HUES48 (cell line): ENCODE results near the gene LHX6.

Experiments used
- H3K27ac ChIP-seq: one replicate; pipeline ENCODE4 v1.7.0; 2013; ENCODE audit warnings: low read depth, low read length, inconsistent platforms
- H3K27me3 ChIP-seq: 2 replicates; pipeline ENCODE4 v1.6.1; 2013; ENCODE audit warnings: mild to moderate bottlenecking, low read length; ENCODE audit not compliant: control insufficient read depth, insufficient read depth
- H3K36me3 ChIP-seq: 2 replicates; pipeline ENCODE4 v1.6.1; 2013; ENCODE audit warnings: low read length; ENCODE audit not compliant: control insufficient read depth, insufficient read depth
- H3K4me1 ChIP-seq: 2 replicates; pipeline ENCODE4 v1.6.1; 2013; ENCODE audit warnings: mild to moderate bottlenecking, low read length; ENCODE audit not compliant: control insufficient read depth, insufficient read depth
- H3K4me3 ChIP-seq: 2 replicates; pipeline ENCODE4 v1.5.1; 2013; ENCODE audit warnings: mild to moderate bottlenecking, low read depth, low read length
- H3K9ac ChIP-seq: 2 replicates; pipeline ENCODE4 v1.6.1; 2013; ENCODE audit warnings: mild to moderate bottlenecking, low read depth, low read length, moderate library complexity
- H3K9me3 ChIP-seq: 2 replicates; pipeline ENCODE4 v1.6.1; 2013; ENCODE audit warnings: low read length; ENCODE audit not compliant: control insufficient read depth, insufficient read depth

Gene LHX6

GRCh38 chr9:122261469-122261881 is 32.7 kb upstream of the LHX6 start:
- H3K36me3 ChIP-seq, result peaks cover 24% of the 10 kb centered on the region
- no peak overlapping the region for H3K27ac ChIP-seq
- no peak overlapping the region for H3K9ac ChIP-seq
- H3K4me1 ChIP-seq, result 0 out of 2 replicates have a peak, but pooled peaks cover 3% of the 10 kb centered on the region
- no peak overlapping the region for H3K4me3 ChIP-seq
- no peaks in the 10 kb centered on the region for H3K27me3 ChIP-seq
- H3K9me3 ChIP-seq, result no peaks in the 10 kb centered on the region

- peaks cover 30% of the 10 kb centered on the region for H3K36me3 ChIP-seq
- no peak overlapping the region for H3K27ac ChIP-seq
- H3K9me3 ChIP-seq, result no peaks in the 10 kb centered on the region
- no peak overlapping the region for H3K9ac ChIP-seq
- H3K4me3 ChIP-seq, result no peak overlapping the region
- no peaks in the 10 kb centered on the region for H3K27me3 ChIP-seq
- peaks cover 20% of the 10 kb centered on the region; the same call in 1 of the 2 replicates for H3K4me1 ChIP-seq
Measured at GRCh38 chr9:122258886-122259415, 30.2 kb upstream of the LHX6 start.

- Histone ChIP-seq H3K36me3 (peaks cover 31% of the 10 kb centered on the region), H3K9ac (no peak overlapping the region), H3K27me3 (no peaks in the 10 kb centered on the region), H3K27ac (no peak overlapping the region), H3K4me3 (no peak overlapping the region), H3K9me3 (no peaks in the 10 kb centered on the region), H3K4me1 (peaks cover 34% of the 10 kb centered on the region; the same call in 1 of the 2 replicates)
Measured at GRCh38 chr9:122256206-122256605, 27.4 kb upstream of the LHX6 start.

- no peak overlapping the region for H3K9ac ChIP-seq
- H3K36me3 ChIP-seq, result peaks cover 32% of the 10 kb centered on the region
- peaks cover 34% of the 10 kb centered on the region; the same call in 1 of the 2 replicates for H3K4me1 ChIP-seq
Measured at GRCh38 chr9:122254761-122255160, 26.0 kb upstream of the LHX6 start.

GRCh38 chr9:122252796-122253195 is 24.0 kb upstream of the LHX6 start:
- Histone ChIP-seq H3K4me1 (peaks cover 34% of the 10 kb centered on the region; the same call in 1 of the 2 replicates), H3K36me3 (peaks cover 38% of the 10 kb centered on the region), H3K4me3 (no peak overlapping the region), H3K9ac (no peak overlapping the region), H3K27me3 (no peaks in the 10 kb centered on the region), H3K9me3 (no peaks in the 10 kb centered on the region), H3K27ac (no peak overlapping the region)

More at GRCh38 chr9:122254761-122255160, 26.0 kb upstream of the LHX6 start:
- Histone ChIP-seq H3K27me3 (no peaks in the 10 kb centered on the region), H3K9me3 (no peaks in the 10 kb centered on the region), H3K27ac (no peak overlapping the region), H3K4me3 (no peak overlapping the region)

GRCh38 chr9:122251351-122251750 is 22.6 kb upstream of the LHX6 start:
- Histone ChIP-seq H3K9me3 (no peaks in the 10 kb centered on the region), H3K27me3 (no peaks in the 10 kb centered on the region), H3K36me3 (peaks cover 52% of the 10 kb centered on the region), H3K9ac (no peak overlapping the region), H3K27ac (no peak overlapping the region), H3K4me3 (no peak overlapping the region), H3K4me1 (peaks cover 32% of the 10 kb centered on the region; the same call in 1 of the 2 replicates)

GRCh38 chr9:122248448-122248865 is 19.7 kb upstream of the LHX6 start:
- H3K27ac ChIP-seq, result no peak overlapping the region
- no peaks in the 10 kb centered on the region for H3K27me3 ChIP-seq
- no peak overlapping the region for H3K4me3 ChIP-seq
- H3K9me3 ChIP-seq, result no peaks in the 10 kb centered on the region
- peaks cover 12% of the 10 kb centered on the region; the same call in 1 of the 2 replicates for H3K4me1 ChIP-seq
- H3K9ac ChIP-seq, result no peak overlapping the region; the same call in 1 of the 2 replicates
- peaks cover 74% of the 10 kb centered on the region for H3K36me3 ChIP-seq

- Histone ChIP-seq H3K36me3 (peaks cover 89% of the 10 kb centered on the region), H3K9ac (no peak overlapping the region), H3K27ac (no peak overlapping the region), H3K27me3 (no peaks in the 10 kb centered on the region), H3K4me3 (no peak overlapping the region), H3K4me1 (no peaks in the 10 kb centered on the region), H3K9me3 (no peaks in the 10 kb centered on the region)
Measured at GRCh38 chr9:122246666-122247065, 17.9 kb upstream of the LHX6 start.

- no peaks in the 10 kb centered on the region for H3K9me3 ChIP-seq
- no peaks in the 10 kb centered on the region for H3K4me1 ChIP-seq
- H3K27ac ChIP-seq, result no peak overlapping the region
- H3K9ac ChIP-seq, result no peak overlapping the region
- H3K36me3 ChIP-seq, result peaks cover 87% of the 10 kb centered on the region
- H3K27me3 ChIP-seq, result no peaks in the 10 kb centered on the region
- no peak overlapping the region for H3K4me3 ChIP-seq
Measured at GRCh38 chr9:122244349-122244748, 15.6 kb upstream of the LHX6 start.

GRCh38 chr9:122239722-122240121 is 11.0 kb upstream of the LHX6 start:
- Histone ChIP-seq H3K4me1 (no peaks in the 10 kb centered on the region), H3K27me3 (no peaks in the 10 kb centered on the region), H3K27ac (no peak overlapping the region), H3K9me3 (no peaks in the 10 kb centered on the region), H3K9ac (no peak overlapping the region), H3K36me3 (peaks cover 46% of the 10 kb centered on the region), H3K4me3 (no peak overlapping the region)

GRCh38 chr9:122236681-122237080 is 7.9 kb upstream of the LHX6 start:
- peaks cover 17% of the 10 kb centered on the region for H3K36me3 ChIP-seq
- peaks cover 8% of the 10 kb centered on the region for H3K27me3 ChIP-seq
- H3K9ac ChIP-seq, result no peak overlapping the region
- H3K27ac ChIP-seq, result no peak overlapping the region
- no peaks in the 10 kb centered on the region for H3K9me3 ChIP-seq
- H3K4me3 ChIP-seq, result no peak overlapping the region
- 0 out of 2 replicates have a peak, but pooled peaks cover 5% of the 10 kb centered on the region for H3K4me1 ChIP-seq
